ENCODE data around the gene CTIF.

The CTIF gene

GRCh38 chr18:48779462-48779861, 240.6 kb downstream of the CTIF start:
- Histone ChIP-seq H3K9ac (ENCODE audit: low read depth, low read length) (no peak overlapping the region), H3K4me3 (ENCODE audit: low read depth, low read length) (no peak overlapping the region), H3K27ac (ENCODE audit: low read depth, low read length) (no peak overlapping the region), H3K4me1 (ENCODE audit: control insufficient read depth, insufficient read depth, low read length) (0 out of 2 replicates have a peak, but pooled peaks cover 2% of the 10 kb centered on the region), H3K36me3 (ENCODE audit: control insufficient read depth, insufficient read depth, low read length) (no peaks in the 10 kb centered on the region), H3K9me3 (ENCODE audit: control insufficient read depth, insufficient read depth, low read length) (no peaks in the 10 kb centered on the region), H3K27me3 (ENCODE audit: control insufficient read depth, insufficient read depth, low read length) (no peaks in the 10 kb centered on the region)

- H3K27ac ChIP-seq (ENCODE audit: low read depth, low read length), result peak overlapping the region; percentile 82
- H3K4me1 ChIP-seq (ENCODE audit: control insufficient read depth, insufficient read depth, low read length), result 0 out of 2 replicates have a peak, but pooled peaks cover 2% of the 10 kb centered on the region
- H3K36me3 ChIP-seq (ENCODE audit: control insufficient read depth, insufficient read depth, low read length), result no peaks in the 10 kb centered on the region
- H3K9me3 ChIP-seq (ENCODE audit: control insufficient read depth, insufficient read depth, low read length), result no peaks in the 10 kb centered on the region
- H3K9ac ChIP-seq (ENCODE audit: low read depth, low read length), result no peak overlapping the region
- no peaks in the 10 kb centered on the region for H3K27me3 ChIP-seq (ENCODE audit: control insufficient read depth, insufficient read depth, low read length)
- H3K4me3 ChIP-seq (ENCODE audit: low read depth, low read length), result no peak overlapping the region
These were observed 241.5 kb downstream of the CTIF start for GRCh38 chr18:48780201-48780912.

- Histone ChIP-seq H3K9ac (ENCODE audit: low read depth, low read length) (no peak overlapping the region), H3K27ac (ENCODE audit: low read depth, low read length) (peak overlapping the region; percentile 82), H3K27me3 (ENCODE audit: control insufficient read depth, insufficient read depth, low read length) (no peaks in the 10 kb centered on the region), H3K4me3 (ENCODE audit: low read depth, low read length) (no peak overlapping the region), H3K9me3 (ENCODE audit: control insufficient read depth, insufficient read depth, low read length) (no peaks in the 10 kb centered on the region), H3K4me1 (ENCODE audit: control insufficient read depth, insufficient read depth, low read length) (0 out of 2 replicates have a peak, but pooled peaks cover 2% of the 10 kb centered on the region), H3K36me3 (ENCODE audit: control insufficient read depth, insufficient read depth, low read length) (no peaks in the 10 kb centered on the region)
These were observed 242.0 kb downstream of the CTIF start for GRCh38 chr18:48780913-48781162.

GRCh38 chr18:48781163-48781987, 242.5 kb downstream of the CTIF start:
- H3K4me1 ChIP-seq (ENCODE audit: control insufficient read depth, insufficient read depth, low read length), result 0 out of 2 replicates have a peak, but pooled peaks cover 2% of the 10 kb centered on the region

GRCh38 chr18:48781988-48782363, 243.1 kb downstream of the CTIF start:
- H3K4me3 ChIP-seq (ENCODE audit: low read depth, low read length), result no peak overlapping the region
- no peaks in the 10 kb centered on the region for H3K36me3 ChIP-seq (ENCODE audit: control insufficient read depth, insufficient read depth, low read length)
- no peak overlapping the region for H3K9ac ChIP-seq (ENCODE audit: low read depth, low read length)
- no peaks in the 10 kb centered on the region for H3K4me1 ChIP-seq (ENCODE audit: control insufficient read depth, insufficient read depth, low read length)
- peak overlapping the region; percentile 56 for H3K27ac ChIP-seq (ENCODE audit: low read depth, low read length)
- H3K9me3 ChIP-seq (ENCODE audit: control insufficient read depth, insufficient read depth, low read length), result no peaks in the 10 kb centered on the region
- no peaks in the 10 kb centered on the region for H3K27me3 ChIP-seq (ENCODE audit: control insufficient read depth, insufficient read depth, low read length)

More at GRCh38 chr18:48781163-48781987, 242.5 kb downstream of the CTIF start:
- Histone ChIP-seq H3K36me3 (ENCODE audit: control insufficient read depth, insufficient read depth, low read length) (no peaks in the 10 kb centered on the region), H3K4me3 (ENCODE audit: low read depth, low read length) (no peak overlapping the region), H3K9me3 (ENCODE audit: control insufficient read depth, insufficient read depth, low read length) (no peaks in the 10 kb centered on the region), H3K27ac (ENCODE audit: low read depth, low read length) (peak overlapping the region; percentile 82), H3K27me3 (ENCODE audit: control insufficient read depth, insufficient read depth, low read length) (no peaks in the 10 kb centered on the region), H3K9ac (ENCODE audit: low read depth, low read length) (no peak overlapping the region)

GRCh38 chr18:48782381-48782861, 243.6 kb downstream of the CTIF start:
- Histone ChIP-seq H3K9ac (ENCODE audit: low read depth, low read length) (no peak overlapping the region), H3K9me3 (ENCODE audit: control insufficient read depth, insufficient read depth, low read length) (no peaks in the 10 kb centered on the region), H3K4me3 (ENCODE audit: low read depth, low read length) (no peak overlapping the region), H3K4me1 (ENCODE audit: control insufficient read depth, insufficient read depth, low read length) (no peaks in the 10 kb centered on the region), H3K27me3 (ENCODE audit: control insufficient read depth, insufficient read depth, low read length) (no peaks in the 10 kb centered on the region), H3K27ac (ENCODE audit: low read depth, low read length) (peak overlapping the region; percentile 56), H3K36me3 (ENCODE audit: control insufficient read depth, insufficient read depth, low read length) (no peaks in the 10 kb centered on the region)

GRCh38 chr18:48783616-48784520, 245.0 kb downstream of the CTIF start:
- no peak overlapping the region for H3K4me3 ChIP-seq (ENCODE audit: low read depth, low read length)
- no peaks in the 10 kb centered on the region for H3K4me1 ChIP-seq (ENCODE audit: control insufficient read depth, insufficient read depth, low read length)
- H3K9me3 ChIP-seq (ENCODE audit: control insufficient read depth, insufficient read depth, low read length), result no peaks in the 10 kb centered on the region
- no peak overlapping the region for H3K9ac ChIP-seq (ENCODE audit: low read depth, low read length)
- no peak overlapping the region for H3K27ac ChIP-seq (ENCODE audit: low read depth, low read length)
- no peaks in the 10 kb centered on the region for H3K27me3 ChIP-seq (ENCODE audit: control insufficient read depth, insufficient read depth, low read length)
- no peaks in the 10 kb centered on the region for H3K36me3 ChIP-seq (ENCODE audit: control insufficient read depth, insufficient read depth, low read length)

- no peaks in the 10 kb centered on the region for H3K36me3 ChIP-seq (ENCODE audit: control insufficient read depth, insufficient read depth, low read length)
- no peak overlapping the region for H3K27ac ChIP-seq (ENCODE audit: low read depth, low read length)
- H3K4me1 ChIP-seq (ENCODE audit: control insufficient read depth, insufficient read depth, low read length), result no peaks in the 10 kb centered on the region
- no peaks in the 10 kb centered on the region for H3K9me3 ChIP-seq (ENCODE audit: control insufficient read depth, insufficient read depth, low read length)
- H3K27me3 ChIP-seq (ENCODE audit: control insufficient read depth, insufficient read depth, low read length), result no peaks in the 10 kb centered on the region
- H3K9ac ChIP-seq (ENCODE audit: low read depth, low read length), result no peak overlapping the region
- H3K4me3 ChIP-seq (ENCODE audit: low read depth, low read length), result no peak overlapping the region
These were observed 245.8 kb downstream of the CTIF start for GRCh38 chr18:48784656-48785055.

GRCh38 chr18:48785091-48785614, 246.3 kb downstream of the CTIF start:
- no peaks in the 10 kb centered on the region for H3K36me3 ChIP-seq (ENCODE audit: control insufficient read depth, insufficient read depth, low read length)

GRCh38 chr18:48785736-48786454, 247.1 kb downstream of the CTIF start:
- Histone ChIP-seq H3K9ac (ENCODE audit: low read depth, low read length) (no peak overlapping the region), H3K27ac (ENCODE audit: low read depth, low read length) (no peak overlapping the region), H3K4me3 (ENCODE audit: low read depth, low read length) (no peak overlapping the region), H3K9me3 (ENCODE audit: control insufficient read depth, insufficient read depth, low read length) (no peaks in the 10 kb centered on the region), H3K4me1 (ENCODE audit: control insufficient read depth, insufficient read depth, low read length) (no peaks in the 10 kb centered on the region), H3K27me3 (ENCODE audit: control insufficient read depth, insufficient read depth, low read length) (no peaks in the 10 kb centered on the region), H3K36me3 (ENCODE audit: control insufficient read depth, insufficient read depth, low read length) (no peaks in the 10 kb centered on the region)

More at GRCh38 chr18:48785091-48785614, 246.3 kb downstream of the CTIF start:
- H3K27ac ChIP-seq (ENCODE audit: low read depth, low read length), result no peak overlapping the region
- no peaks in the 10 kb centered on the region for H3K27me3 ChIP-seq (ENCODE audit: control insufficient read depth, insufficient read depth, low read length)
- no peaks in the 10 kb centered on the region for H3K4me1 ChIP-seq (ENCODE audit: control insufficient read depth, insufficient read depth, low read length)
- H3K4me3 ChIP-seq (ENCODE audit: low read depth, low read length), result no peak overlapping the region
- no peaks in the 10 kb centered on the region for H3K9me3 ChIP-seq (ENCODE audit: control insufficient read depth, insufficient read depth, low read length)
- no peak overlapping the region for H3K9ac ChIP-seq (ENCODE audit: low read depth, low read length)
